GM12875 (cell line): ENCODE measurements around the gene SMG5.

Source experiments
- H3K4me3 ChIP-seq: one replicate; pipeline ENCODE4 v1.5.1; 2011; ENCODE audit warnings: low read depth, low read length, control low read depth
- CTCF ChIP-seq: IDR thresholded peaks from 2 replicates; pipeline ENCODE4 v1.5.1; 2011; ENCODE audit warnings: low read depth, mild to moderate bottlenecking, control low read depth, inconsistent platforms, low read length, moderate library complexity, borderline replicate concordance; ENCODE audit not compliant: insufficient read depth

The SMG5 gene

DNA sequence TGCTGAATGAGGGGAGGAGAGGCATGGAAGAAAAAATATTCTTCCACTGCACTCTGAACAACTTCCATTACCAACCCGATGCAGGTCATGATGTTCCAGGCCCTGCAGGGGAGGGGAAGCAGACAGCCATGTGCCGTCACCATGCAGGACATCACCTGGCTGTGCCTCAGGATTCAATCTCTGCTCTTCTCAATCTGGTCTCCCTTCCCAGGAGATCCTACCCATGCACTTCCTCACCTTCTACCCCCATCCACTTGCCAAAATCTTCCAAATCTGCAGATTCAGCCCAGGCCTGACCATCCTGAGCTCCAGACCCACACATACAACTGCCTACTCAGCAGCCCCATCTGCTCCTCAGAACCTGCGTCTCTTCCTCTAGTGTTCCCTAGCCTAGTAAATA lies 29.0 kb downstream of the SMG5 start:
- no peak overlapping the region for H3K4me3 ChIP-seq
- no peak for TF ChIP-seq CTCF

DNA sequence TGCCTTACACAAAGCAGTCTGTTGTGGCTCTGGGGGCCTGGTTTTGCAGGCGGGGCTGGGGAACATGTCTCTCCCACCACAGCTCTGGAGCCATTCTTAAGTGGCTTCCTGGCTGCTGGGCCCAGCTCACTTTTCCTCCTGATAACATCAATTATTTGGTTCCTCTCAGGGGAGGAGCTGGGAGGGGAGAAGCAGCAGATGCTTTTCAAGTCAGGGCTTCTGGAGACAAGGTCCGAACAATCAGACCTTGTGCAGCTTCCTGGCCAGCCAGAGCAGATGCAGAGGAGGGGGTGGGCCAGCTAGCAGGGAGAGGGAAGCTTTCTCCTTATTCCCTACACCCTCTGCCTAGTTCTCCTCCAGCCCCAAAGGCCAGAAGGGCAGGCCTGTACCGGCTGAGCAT lies 31.1 kb downstream of the SMG5 start:
- no peak for TF ChIP-seq CTCF
- no peak overlapping the region for H3K4me3 ChIP-seq

- no peak for TF ChIP-seq CTCF
- H3K4me3 ChIP-seq = no peak overlapping the region
Observed at GRCh38 chr1:156249593-156249992, 33.0 kb downstream of the SMG5 start.

DNA sequence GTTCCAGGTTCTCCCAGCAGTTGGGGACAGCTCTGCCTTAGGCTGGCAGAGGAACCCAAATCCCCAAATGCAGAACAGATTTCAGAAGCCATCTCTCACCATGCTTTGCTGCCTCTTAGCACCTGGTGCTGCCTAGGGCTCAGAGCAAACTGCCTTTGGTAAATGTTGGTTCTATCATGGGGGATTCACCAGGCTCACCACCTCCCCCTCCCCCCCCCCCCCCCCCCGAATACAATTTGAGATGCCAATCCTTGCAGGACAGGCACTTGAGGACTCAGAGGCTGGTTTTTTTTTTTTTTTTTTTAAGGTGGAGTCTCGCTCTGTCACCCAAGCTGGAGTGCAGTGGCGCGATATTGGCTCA lies 34.3 kb downstream of the SMG5 start:
- no peak overlapping the region for H3K4me3 ChIP-seq
- TF ChIP-seq CTCF = no peak

GRCh38 chr1:156247460-156248322 lies 34.9 kb downstream of the SMG5 start, which contains the start of gene PAQR6:
TSS of gene PAQR6 (minus strand) at chr1:156248056. CDS start at chr1:156246731, 1,325 bp downstream.
- no peak for TF ChIP-seq CTCF
- no peak within 1 kb of the TSS for H3K4me3 ChIP-seq

DNA sequence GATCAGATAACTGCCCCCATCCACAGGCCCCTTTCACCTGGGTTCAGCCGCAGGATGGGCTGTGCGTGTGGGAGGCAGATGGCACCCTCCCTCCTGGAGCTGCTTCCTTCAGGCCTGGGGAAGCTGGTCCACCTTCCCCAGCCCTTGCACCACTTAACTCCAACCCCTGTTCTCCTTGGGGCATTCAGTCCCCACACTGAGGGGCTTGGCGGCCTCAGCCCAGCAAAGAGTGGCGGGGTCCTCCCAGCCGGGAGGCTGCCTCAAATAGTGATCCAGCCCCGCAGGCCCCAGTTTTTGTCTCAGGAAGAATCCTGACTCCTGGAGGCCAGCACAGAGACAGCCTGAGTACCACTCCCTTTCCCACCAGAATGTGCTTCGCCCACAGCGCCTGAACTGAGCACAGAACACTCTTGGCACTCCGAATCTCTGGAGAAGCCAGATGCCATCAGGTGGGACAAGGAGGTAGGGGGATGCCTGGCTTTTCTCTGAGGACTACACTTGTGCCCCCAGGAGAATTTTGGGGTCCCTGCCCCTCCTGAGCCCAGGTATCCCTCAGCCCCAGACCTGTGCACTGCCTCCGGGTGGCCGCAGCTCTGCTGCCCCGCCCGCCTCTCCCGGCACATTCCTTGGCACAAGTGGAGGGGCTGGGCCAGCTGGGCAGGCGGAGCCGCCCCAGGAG lies 35.7 kb downstream of the SMG5 start:
- H3K4me3 ChIP-seq = no peak overlapping the region
- no peak for TF ChIP-seq CTCF
